Putamen (tissue), 1 donor: ENCODE results near the gene OSBPL7.
A peak's percentile ranks its signal among the peaks of the same experiment; 100 is the strongest.
"Not testable (repeated sequence)": the region's sequence is repeated elsewhere in the genome, so short reads cannot be mapped to it uniquely, and the experiment has no call there.

ENCODE experiments used
- DNase-seq: peaks from one replicate; pipeline ENCODE4 v3.0.0-alpha.2; 2016; ENCODE audit warnings: low spot score

OSBPL7 gene

GRCh38 chr17:47806026-47806912 is 15.3 kb downstream of the OSBPL7 start:
- DNase-seq = no peak

- no peak for DNase-seq
Observed at GRCh38 chr17:47804461-47804860, 17.1 kb downstream of the OSBPL7 start.

- no peak for DNase-seq
Observed at GRCh38 chr17:47803751-47804150, 17.8 kb downstream of the OSBPL7 start.

GRCh38 chr17:47803201-47803600 is 18.4 kb downstream of the OSBPL7 start:
- DNase-seq = no peak

- peak; percentile 13 for DNase-seq
Observed at GRCh38 chr17:47802341-47803022, 19.1 kb downstream of the OSBPL7 start.

- DNase-seq = no peak
Observed at GRCh38 chr17:47801906-47802305, 19.7 kb downstream of the OSBPL7 start.

- no peak for DNase-seq
Observed at GRCh38 chr17:47801176-47801765, 20.3 kb downstream of the OSBPL7 start.

GRCh38 chr17:47800686-47801085 is 20.9 kb downstream of the OSBPL7 start:
- DNase-seq = no peak

- no peak for DNase-seq
Observed at GRCh38 chr17:47797797-47798196, 23.8 kb downstream of the OSBPL7 start.

GRCh38 chr17:47792979-47793378 is 28.6 kb downstream of the OSBPL7 start:
- no peak for DNase-seq

GRCh38 chr17:47792457-47792856 is 29.1 kb downstream of the OSBPL7 start:
- no peak for DNase-seq

- no peak for DNase-seq
Observed at GRCh38 chr17:47791025-47791424, 30.6 kb downstream of the OSBPL7 start.

GRCh38 chr17:47789611-47790561 is 31.7 kb downstream of the OSBPL7 start:
- DNase-seq = peak; percentile 7

GRCh38 chr17:47785538-47786123 is 36.0 kb downstream of the OSBPL7 start:
- DNase-seq = no peak

GRCh38 chr17:47781397-47781796 is 40.2 kb downstream of the OSBPL7 start:
- no peak for DNase-seq

GRCh38 chr17:47778184-47778635 is 43.4 kb downstream of the OSBPL7 start:
- no peak for DNase-seq

- DNase-seq = no peak
Observed at GRCh38 chr17:47776330-47777197, 45.0 kb downstream of the OSBPL7 start.

- DNase-seq = no peak
Observed at GRCh38 chr17:47774987-47775580, 46.5 kb downstream of the OSBPL7 start.

GRCh38 chr17:47774331-47774730 is 47.3 kb downstream of the OSBPL7 start:
- no peak for DNase-seq

GRCh38 chr17:47773649-47774048 is 47.9 kb downstream of the OSBPL7 start:
- not testable (repeated sequence) for DNase-seq
